Erythroblast (primary cell): ENCODE measurements around the gene BACH2.

Source experiments
- GATA1 ChIP-seq: IDR thresholded peaks from 2 replicates; pipeline ENCODE4 v1.6.1; 2011; ENCODE audit warnings: low read depth, mild to moderate bottlenecking, control low read depth, low read length, moderate library complexity
- POLR2A ChIP-seq: IDR thresholded peaks from 2 replicates; pipeline ENCODE4 v1.6.1; 2011; ENCODE audit warnings: mild to moderate bottlenecking, low read length

- TF ChIP-seq POLR2A (no peak), GATA1 (no peak)
Observed at GRCh38 chr6:90315986-90316385, 19.3 kb upstream of the BACH2 start.
